ENCODE data around the gene ZNF367.

ZNF367 gene

GRCh38 chr9:96429732-96430131 lies 11.6 kb upstream of the ZNF367 start:
- no peak for TF ChIP-seq TCF4 (CRISPR knock-in tag; IDR thresholded peaks at IDR 0.05; ENCODE audit: borderline replicate concordance)
- TF ChIP-seq ISL1 (CRISPR knock-in tag; IDR thresholded peaks at IDR 0.05) = no peak
- TF ChIP-seq SNAI2 (CRISPR knock-in tag; IDR thresholded peaks at IDR 0.05) = no peak
- no peak for TF ChIP-seq ZNF565 (CRISPR knock-in tag; conservative IDR thresholded peaks at IDR 0.05; ENCODE audit: low read depth)
- TF ChIP-seq ZFP3 (CRISPR knock-in tag; IDR thresholded peaks at IDR 0.05) = no peak
- TF ChIP-seq, protein P1, sequence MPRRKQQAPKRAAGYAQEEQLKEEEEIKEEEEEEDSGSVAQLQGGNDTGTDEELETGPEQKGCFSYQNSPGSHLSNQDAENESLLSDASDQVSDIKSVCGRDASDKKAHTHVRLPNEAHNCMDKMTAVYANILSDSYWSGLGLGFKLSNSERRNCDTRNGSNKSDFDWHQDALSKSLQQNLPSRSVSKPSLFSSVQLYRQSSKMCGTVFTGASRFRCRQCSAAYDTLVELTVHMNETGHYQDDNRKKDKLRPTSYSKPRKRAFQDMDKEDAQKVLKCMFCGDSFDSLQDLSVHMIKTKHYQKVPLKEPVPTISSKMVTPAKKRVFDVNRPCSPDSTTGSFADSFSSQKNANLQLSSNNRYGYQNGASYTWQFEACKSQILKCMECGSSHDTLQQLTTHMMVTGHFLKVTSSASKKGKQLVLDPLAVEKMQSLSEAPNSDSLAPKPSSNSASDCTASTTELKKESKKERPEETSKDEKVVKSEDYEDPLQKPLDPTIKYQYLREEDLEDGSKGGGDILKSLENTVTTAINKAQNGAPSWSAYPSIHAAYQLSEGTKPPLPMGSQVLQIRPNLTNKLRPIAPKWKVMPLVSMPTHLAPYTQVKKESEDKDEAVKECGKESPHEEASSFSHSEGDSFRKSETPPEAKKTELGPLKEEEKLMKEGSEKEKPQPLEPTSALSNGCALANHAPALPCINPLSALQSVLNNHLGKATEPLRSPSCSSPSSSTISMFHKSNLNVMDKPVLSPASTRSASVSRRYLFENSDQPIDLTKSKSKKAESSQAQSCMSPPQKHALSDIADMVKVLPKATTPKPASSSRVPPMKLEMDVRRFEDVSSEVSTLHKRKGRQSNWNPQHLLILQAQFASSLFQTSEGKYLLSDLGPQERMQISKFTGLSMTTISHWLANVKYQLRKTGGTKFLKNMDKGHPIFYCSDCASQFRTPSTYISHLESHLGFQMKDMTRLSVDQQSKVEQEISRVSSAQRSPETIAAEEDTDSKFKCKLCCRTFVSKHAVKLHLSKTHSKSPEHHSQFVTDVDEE (CRISPR knock-in tag; IDR thresholded peaks at IDR 0.05) = no peak
- TF ChIP-seq PPARA (CRISPR knock-in tag; IDR thresholded peaks at IDR 0.05; ENCODE audit: borderline replicate concordance) = no peak
- TF ChIP-seq OSR1 (CRISPR knock-in tag; IDR thresholded peaks at IDR 0.05) = no peak
- no peak for ATAC-seq

DNA sequence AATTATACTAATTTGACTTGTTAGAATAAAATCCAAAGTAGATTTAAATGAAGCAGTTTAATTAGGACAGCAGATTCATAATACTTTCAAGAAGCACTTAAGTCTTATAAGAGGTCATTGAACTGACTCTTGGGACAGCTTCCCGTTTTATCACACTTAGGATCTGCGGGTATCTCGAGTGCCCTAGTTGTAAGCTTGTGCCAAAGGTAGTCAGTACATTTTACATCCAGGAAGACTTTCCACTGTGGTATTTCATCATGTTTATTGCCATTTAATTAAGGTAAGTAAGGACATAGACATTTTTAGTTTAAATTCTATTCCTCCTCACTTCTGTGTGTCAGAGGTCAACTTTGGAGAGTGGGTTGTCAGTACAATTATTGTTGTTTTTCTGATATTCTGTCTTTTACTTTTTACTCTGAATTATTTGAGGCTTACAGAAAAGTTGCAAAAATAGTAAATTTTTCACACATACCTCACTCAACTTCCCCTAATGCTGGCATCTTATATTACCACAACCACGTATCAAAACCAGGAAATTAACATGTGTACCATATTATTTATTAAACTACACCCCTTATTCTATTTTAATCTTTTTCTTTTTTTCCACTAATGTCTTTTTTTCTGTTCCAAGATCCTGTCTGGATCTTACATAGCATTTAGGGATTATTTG lies 7.5 kb upstream of the ZNF367 start:
- ATAC-seq = no peak
- TF ChIP-seq ZC3H10 (CRISPR knock-in tag; IDR thresholded peaks at IDR 0.05) = no peak
- no peak for TF ChIP-seq PATZ1 (CRISPR knock-in tag; IDR thresholded peaks at IDR 0.05; ENCODE audit: borderline replicate concordance)

DNA sequence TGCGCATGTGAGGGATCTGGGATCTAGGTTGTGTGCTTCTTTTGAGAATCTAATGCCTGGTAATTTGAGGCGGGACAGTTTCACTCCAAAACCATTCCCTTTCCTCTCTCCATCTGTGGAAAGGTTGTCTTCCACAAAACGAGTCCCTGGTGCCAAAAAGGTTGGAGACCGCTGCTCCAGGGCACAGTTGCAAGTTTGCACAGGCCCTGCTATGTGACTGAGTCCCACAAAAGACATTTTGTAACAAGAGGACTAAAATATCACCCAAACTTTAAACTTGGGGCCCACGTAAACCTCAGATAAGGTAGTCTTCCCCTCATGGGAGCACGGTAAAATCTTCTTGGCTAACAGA lies 5.8 kb upstream of the ZNF367 start:
- ATAC-seq = no peak
- TF ChIP-seq SNAI2 (CRISPR knock-in tag; IDR thresholded peaks at IDR 0.05) (no peak), RARB (CRISPR knock-in tag; IDR thresholded peaks at IDR 0.05) (no peak), BACH2 (CRISPR knock-in tag; IDR thresholded peaks at IDR 0.05; ENCODE audit: borderline replicate concordance) (no peak), PATZ1 (CRISPR knock-in tag; IDR thresholded peaks at IDR 0.05; ENCODE audit: borderline replicate concordance) (no peak), CSDC2 (CRISPR knock-in tag; IDR thresholded peaks at IDR 0.05) (no peak), ZNF565 (CRISPR knock-in tag; conservative IDR thresholded peaks at IDR 0.05; ENCODE audit: low read depth) (no peak), ZC3H10 (CRISPR knock-in tag; IDR thresholded peaks at IDR 0.05) (no peak), TCF4 (CRISPR knock-in tag; IDR thresholded peaks at IDR 0.05; ENCODE audit: borderline replicate concordance) (no peak), ZFP30 (CRISPR knock-in tag; IDR thresholded peaks at IDR 0.05) (no peak), ESRRG (CRISPR knock-in tag; IDR thresholded peaks at IDR 0.05) (no peak), ZNF8 (CRISPR knock-in tag; IDR thresholded peaks at IDR 0.05) (no peak), ARNTL (CRISPR knock-in tag; IDR thresholded peaks at IDR 0.05; ENCODE audit: borderline replicate concordance, low read depth) (no peak), ZFP3 (CRISPR knock-in tag; IDR thresholded peaks at IDR 0.05) (no peak), ZNF70 (CRISPR knock-in tag; IDR thresholded peaks at IDR 0.05) (no peak), ISL1 (CRISPR knock-in tag; IDR thresholded peaks at IDR 0.05) (no peak)
- TF ChIP-seq, protein P2, sequence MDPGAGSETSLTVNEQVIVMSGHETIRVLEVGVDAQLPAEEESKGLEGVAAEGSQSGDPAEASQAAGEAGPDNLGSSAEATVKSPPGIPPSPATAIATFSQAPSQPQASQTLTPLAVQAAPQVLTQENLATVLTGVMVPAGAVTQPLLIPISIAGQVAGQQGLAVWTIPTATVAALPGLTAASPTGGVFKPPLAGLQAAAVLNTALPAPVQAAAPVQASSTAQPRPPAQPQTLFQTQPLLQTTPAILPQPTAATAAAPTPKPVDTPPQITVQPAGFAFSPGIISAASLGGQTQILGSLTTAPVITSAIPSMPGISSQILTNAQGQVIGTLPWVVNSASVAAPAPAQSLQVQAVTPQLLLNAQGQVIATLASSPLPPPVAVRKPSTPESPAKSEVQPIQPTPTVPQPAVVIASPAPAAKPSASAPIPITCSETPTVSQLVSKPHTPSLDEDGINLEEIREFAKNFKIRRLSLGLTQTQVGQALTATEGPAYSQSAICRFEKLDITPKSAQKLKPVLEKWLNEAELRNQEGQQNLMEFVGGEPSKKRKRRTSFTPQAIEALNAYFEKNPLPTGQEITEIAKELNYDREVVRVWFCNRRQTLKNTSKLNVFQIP (CRISPR knock-in tag; IDR thresholded peaks at IDR 0.05; ENCODE audit: borderline replicate concordance, low read depth) = no peak
- TF ChIP-seq, protein P3, sequence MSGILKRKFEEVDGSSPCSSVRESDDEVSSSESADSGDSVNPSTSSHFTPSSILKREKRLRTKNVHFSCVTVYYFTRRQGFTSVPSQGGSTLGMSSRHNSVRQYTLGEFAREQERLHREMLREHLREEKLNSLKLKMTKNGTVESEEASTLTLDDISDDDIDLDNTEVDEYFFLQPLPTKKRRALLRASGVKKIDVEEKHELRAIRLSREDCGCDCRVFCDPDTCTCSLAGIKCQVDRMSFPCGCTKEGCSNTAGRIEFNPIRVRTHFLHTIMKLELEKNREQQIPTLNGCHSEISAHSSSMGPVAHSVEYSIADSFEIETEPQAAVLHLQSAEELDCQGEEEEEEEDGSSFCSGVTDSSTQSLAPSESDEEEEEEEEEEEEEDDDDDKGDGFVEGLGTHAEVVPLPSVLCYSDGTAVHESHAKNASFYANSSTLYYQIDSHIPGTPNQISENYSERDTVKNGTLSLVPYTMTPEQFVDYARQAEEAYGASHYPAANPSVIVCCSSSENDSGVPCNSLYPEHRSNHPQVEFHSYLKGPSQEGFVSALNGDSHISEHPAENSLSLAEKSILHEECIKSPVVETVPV (CRISPR knock-in tag; IDR thresholded peaks at IDR 0.05) = no peak
- TF ChIP-seq, protein P1 (CRISPR knock-in tag; IDR thresholded peaks at IDR 0.05) = no peak
- TF ChIP-seq, protein P4, sequence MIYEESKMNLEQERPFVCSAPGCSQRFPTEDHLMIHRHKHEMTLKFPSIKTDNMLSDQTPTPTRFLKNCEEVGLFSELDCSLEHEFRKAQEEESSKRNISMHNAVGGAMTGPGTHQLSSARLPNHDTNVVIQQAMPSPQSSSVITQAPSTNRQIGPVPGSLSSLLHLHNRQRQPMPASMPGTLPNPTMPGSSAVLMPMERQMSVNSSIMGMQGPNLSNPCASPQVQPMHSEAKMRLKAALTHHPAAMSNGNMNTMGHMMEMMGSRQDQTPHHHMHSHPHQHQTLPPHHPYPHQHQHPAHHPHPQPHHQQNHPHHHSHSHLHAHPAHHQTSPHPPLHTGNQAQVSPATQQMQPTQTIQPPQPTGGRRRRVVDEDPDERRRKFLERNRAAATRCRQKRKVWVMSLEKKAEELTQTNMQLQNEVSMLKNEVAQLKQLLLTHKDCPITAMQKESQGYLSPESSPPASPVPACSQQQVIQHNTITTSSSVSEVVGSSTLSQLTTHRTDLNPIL (CRISPR knock-in tag; IDR thresholded peaks at IDR 0.05; ENCODE audit: low read depth) = no peak

Measured in SK-N-SH treated with all-trans-retinoic acid at 6 μM for 48 hours (cell line).